ENCODE results near the gene RAC2.

DNA sequence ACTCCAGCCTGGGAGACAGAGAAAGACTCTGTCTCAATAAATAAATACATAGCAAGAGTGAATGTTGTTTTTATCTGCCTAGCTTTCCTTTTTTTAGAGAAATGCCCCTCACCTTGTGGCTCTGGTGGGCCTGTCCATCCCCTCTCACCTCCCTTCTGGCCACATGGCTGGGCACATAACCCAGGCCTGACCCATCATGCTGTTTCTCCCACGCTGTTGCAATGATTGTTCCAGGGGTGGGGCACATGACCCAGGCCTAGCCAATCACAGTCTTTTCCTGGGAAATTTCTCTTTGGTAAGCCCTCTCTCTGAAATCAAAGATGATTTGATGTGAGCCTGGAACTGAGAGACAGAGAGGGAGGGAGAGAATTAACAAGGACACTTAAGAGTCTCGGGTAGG lies 32.7 kb upstream of the RAC2 start:
- TF ChIP-seq, protein P1, sequence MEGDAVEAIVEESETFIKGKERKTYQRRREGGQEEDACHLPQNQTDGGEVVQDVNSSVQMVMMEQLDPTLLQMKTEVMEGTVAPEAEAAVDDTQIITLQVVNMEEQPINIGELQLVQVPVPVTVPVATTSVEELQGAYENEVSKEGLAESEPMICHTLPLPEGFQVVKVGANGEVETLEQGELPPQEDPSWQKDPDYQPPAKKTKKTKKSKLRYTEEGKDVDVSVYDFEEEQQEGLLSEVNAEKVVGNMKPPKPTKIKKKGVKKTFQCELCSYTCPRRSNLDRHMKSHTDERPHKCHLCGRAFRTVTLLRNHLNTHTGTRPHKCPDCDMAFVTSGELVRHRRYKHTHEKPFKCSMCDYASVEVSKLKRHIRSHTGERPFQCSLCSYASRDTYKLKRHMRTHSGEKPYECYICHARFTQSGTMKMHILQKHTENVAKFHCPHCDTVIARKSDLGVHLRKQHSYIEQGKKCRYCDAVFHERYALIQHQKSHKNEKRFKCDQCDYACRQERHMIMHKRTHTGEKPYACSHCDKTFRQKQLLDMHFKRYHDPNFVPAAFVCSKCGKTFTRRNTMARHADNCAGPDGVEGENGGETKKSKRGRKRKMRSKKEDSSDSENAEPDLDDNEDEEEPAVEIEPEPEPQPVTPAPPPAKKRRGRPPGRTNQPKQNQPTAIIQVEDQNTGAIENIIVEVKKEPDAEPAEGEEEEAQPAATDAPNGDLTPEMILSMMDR (IDR thresholded peaks at IDR 0.05; ENCODE audit: low read length), result no peak
- no peak for TF ChIP-seq EZH2 (IDR thresholded peaks at IDR 0.05; ENCODE audit: borderline replicate concordance, low read length)
